GM12892 (cell line): Measurements from ENCODE around the gene VGF.

Experiments
- POLR2A ChIP-seq: IDR thresholded peaks from 2 replicates; pipeline ENCODE4 v1.6.1; 2011; ENCODE audit warnings: low read depth, low read length, control low read depth
- POLR2AphosphoS5 ChIP-seq: IDR thresholded peaks from 2 replicates; pipeline ENCODE4 v1.6.1; 2011; ENCODE audit warnings: low read depth, low read length, control low read depth

- TF ChIP-seq POLR2AphosphoS5 (no peak), POLR2A (no peak)
These were observed 46.1 kb upstream of the VGF start for GRCh38 chr7:101211501-101211900.
